Measurements from ENCODE around the gene NBPF3. TPM values are rescaled to one million over a fixed set of nuclear protein-coding genes. Genes with fewer than 3 reads are reported as not detected.

The NBPF3 gene, protein sequence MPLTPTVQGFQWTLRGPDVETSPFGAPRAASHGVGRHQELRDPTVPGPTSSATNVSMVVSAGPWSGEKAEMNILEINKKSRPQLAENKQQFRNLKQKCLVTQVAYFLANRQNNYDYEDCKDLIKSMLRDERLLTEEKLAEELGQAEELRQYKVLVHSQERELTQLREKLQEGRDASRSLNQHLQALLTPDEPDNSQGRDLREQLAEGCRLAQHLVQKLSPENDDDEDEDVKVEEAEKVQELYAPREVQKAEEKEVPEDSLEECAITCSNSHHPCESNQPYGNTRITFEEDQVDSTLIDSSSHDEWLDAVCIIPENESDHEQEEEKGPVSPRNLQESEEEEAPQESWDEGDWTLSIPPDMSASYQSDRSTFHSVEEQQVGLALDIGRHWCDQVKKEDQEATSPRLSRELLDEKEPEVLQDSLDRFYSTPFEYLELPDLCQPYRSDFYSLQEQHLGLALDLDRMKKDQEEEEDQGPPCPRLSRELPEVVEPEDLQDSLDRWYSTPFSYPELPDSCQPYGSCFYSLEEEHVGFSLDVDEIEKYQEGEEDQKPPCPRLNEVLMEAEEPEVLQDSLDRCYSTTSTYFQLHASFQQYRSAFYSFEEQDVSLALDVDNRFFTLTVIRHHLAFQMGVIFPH
- total RNA-seq: 10 to 100 TPM; 12.2 to 26.4 (median 15.3) TPM

DNA sequence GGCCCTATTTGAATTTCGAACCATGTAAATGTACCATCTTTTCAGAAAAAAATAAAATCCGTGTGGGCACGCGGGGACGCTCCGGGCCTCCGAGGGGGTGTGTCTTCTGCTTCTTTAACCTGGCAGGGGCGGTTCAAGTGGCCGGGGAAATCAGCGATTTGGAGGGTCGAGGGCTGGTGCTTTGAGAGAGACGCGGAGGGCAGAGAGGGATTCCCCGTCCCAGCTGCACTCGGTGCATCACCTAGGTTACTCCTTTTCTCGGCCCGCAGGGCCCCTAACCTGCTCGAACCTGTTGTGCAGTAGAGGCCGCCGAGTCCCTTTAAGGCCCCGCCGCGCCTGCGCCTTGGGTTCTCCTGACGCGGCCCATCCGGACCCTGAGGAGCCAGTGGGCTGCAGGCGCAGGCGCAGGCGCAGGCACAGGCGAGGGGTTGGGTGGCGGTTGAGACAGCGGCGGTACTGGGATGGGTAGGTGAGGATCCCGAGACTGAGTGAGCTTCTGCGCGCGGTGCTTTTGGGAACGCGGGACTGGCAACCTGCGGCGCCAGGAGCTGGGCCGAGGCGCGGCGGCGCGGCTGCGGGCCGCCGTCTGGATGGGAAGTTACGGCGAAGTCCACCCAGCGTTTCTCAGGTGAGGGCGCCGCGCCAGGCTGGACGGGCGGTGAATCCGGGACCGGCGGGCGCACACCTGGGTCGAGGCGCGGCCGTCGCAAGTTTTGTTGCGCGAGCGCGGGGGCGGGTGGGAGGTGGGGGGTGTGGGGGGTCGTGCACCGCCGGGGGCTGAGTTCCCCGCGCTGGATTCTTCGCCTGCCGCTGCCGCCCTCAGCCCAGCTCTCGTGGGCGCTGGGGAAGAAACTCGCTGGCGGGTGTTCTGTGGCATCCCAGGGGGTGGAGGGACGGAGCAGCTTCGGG is at the start of gene NBPF3:
Gene NBPF3 (plus strand): TSS at position 417 of the 909 bp plus-strand sequence. CDS start 4,950 bp downstream, outside the sequence.
- WGBS, 2 donors: 0 to 1% methylated on average over 44 to 52 of the region's 87 CpGs
- peak; percentile 33 to 75 for DNase-seq (ENCODE audit: low spot score in 2 of 2)
- Histone ChIP-seq H3K27me3 (peaks cover 0 to 18% of the 10 kb centered on the region in 2 donors), H3K36me3 (peaks cover 0 to 5% (median 0%) of the 10 kb centered on the region in 3 donors), H3K4me1 (peaks cover 0 to 29% (median 3%) of the 10 kb centered on the region in 4 donors), H3K4me3 (peak within 1 kb of the TSS; percentile 58 to 67 (median 61)), H3K27ac (peak within 1 kb of the TSS in 3 of 4 donors; percentile 4 to 61 (median 11)), H3K9me3 (no peaks in the 10 kb centered on the region)
- peak in 1 of 2 donors; percentile 63 for TF ChIP-seq EP300 (IDR thresholded peaks at IDR 0.05)
- peak in 1 of 2 donors; percentile 50 for TF ChIP-seq POLR2A (IDR thresholded peaks at IDR 0.05)
- TF ChIP-seq, protein P1, sequence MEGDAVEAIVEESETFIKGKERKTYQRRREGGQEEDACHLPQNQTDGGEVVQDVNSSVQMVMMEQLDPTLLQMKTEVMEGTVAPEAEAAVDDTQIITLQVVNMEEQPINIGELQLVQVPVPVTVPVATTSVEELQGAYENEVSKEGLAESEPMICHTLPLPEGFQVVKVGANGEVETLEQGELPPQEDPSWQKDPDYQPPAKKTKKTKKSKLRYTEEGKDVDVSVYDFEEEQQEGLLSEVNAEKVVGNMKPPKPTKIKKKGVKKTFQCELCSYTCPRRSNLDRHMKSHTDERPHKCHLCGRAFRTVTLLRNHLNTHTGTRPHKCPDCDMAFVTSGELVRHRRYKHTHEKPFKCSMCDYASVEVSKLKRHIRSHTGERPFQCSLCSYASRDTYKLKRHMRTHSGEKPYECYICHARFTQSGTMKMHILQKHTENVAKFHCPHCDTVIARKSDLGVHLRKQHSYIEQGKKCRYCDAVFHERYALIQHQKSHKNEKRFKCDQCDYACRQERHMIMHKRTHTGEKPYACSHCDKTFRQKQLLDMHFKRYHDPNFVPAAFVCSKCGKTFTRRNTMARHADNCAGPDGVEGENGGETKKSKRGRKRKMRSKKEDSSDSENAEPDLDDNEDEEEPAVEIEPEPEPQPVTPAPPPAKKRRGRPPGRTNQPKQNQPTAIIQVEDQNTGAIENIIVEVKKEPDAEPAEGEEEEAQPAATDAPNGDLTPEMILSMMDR (IDR thresholded peaks at IDR 0.05): no peak

GRCh38 chr1:21391497-21391896 is 48.4 kb upstream of the NBPF3 start:
- DNase-seq (ENCODE audit: low spot score in 2 of 2): no peak
- no peak overlapping the region for H3K4me3 ChIP-seq
- H3K36me3 ChIP-seq: no peaks in the 10 kb centered on the region
- TF ChIP-seq EP300 (IDR thresholded peaks at IDR 0.05): no peak
- TF ChIP-seq, protein P1 (IDR thresholded peaks at IDR 0.05): no peak
- no peak for TF ChIP-seq POLR2A (IDR thresholded peaks at IDR 0.05)
- no peaks in the 10 kb centered on the region for H3K4me1 ChIP-seq
- WGBS, 2 donors: 93 to 95% methylated on average over 4 of the region's 4 CpGs
- no peak overlapping the region for H3K27ac ChIP-seq
- peaks cover 0 to 27% of the 10 kb centered on the region in 2 donors for H3K27me3 ChIP-seq
- no peaks in the 10 kb centered on the region for H3K9me3 ChIP-seq

DNA sequence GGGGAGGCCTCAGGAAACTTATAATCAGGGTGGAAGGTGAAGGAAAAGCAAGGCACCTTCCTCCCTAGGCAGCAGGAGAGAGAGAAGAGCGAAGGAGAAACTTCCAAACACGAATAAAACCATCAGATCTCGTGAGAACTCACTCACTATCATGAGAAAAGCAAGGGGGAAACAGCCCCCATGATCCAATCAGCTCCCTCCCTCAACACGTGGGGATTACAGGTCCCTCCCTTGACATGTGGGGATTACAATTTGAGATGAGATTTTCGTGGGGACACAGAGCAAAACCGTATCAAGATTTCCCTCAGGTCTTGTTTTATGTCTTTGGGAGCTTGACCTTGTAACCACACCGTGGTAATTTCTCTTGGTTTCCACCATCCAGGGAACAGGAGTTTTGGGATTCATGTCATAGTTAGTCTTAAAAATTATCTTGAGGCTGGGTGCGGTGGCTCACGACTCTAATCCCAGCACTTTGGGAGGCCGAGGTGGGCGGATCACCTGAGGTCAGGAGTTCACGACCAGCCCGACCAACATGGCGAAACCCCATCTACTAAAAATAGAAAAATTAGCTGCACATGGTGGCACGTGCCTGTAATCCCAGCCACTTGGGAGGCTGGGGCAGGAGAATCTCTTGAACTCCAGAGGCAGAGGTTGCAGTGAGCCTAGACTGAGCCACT is 47.2 kb upstream of the NBPF3 start:
- no peak for DNase-seq (ENCODE audit: low spot score in 2 of 2)
- no peaks in the 10 kb centered on the region for H3K4me1 ChIP-seq
- TF ChIP-seq POLR2A (IDR thresholded peaks at IDR 0.05): no peak
- no peak for TF ChIP-seq EP300 (IDR thresholded peaks at IDR 0.05)
- TF ChIP-seq, protein P1 (IDR thresholded peaks at IDR 0.05): no peak
- H3K36me3 ChIP-seq: no peaks in the 10 kb centered on the region
- H3K9me3 ChIP-seq: no peaks in the 10 kb centered on the region
- no peak overlapping the region for H3K27ac ChIP-seq
- H3K4me3 ChIP-seq: no peak overlapping the region
- H3K27me3 ChIP-seq: peaks cover 0 to 37% of the 10 kb centered on the region in 2 donors
- 80 to 82% methylated on average over 15 of the region's 15 CpGs for WGBS, 2 donors

- 61 to 64% methylated on average over 4 of the region's 4 CpGs for WGBS, 2 donors
- Histone ChIP-seq H3K4me1 (no peaks in the 10 kb centered on the region), H3K27ac (no peak overlapping the region), H3K4me3 (no peak overlapping the region), H3K9me3 (no peaks in the 10 kb centered on the region), H3K36me3 (no peaks in the 10 kb centered on the region), H3K27me3 (peaks cover 0 to 47% of the 10 kb centered on the region in 2 donors)
- no peak for DNase-seq (ENCODE audit: low spot score in 2 of 2)
- TF ChIP-seq, protein P1 (IDR thresholded peaks at IDR 0.05): no peak
- no peak for TF ChIP-seq EP300 (IDR thresholded peaks at IDR 0.05)
- TF ChIP-seq POLR2A (IDR thresholded peaks at IDR 0.05): no peak
Observed at GRCh38 chr1:21396516-21396915, 43.4 kb upstream of the NBPF3 start.
